ENCODE measurements around the gene MXI1.

DNA sequence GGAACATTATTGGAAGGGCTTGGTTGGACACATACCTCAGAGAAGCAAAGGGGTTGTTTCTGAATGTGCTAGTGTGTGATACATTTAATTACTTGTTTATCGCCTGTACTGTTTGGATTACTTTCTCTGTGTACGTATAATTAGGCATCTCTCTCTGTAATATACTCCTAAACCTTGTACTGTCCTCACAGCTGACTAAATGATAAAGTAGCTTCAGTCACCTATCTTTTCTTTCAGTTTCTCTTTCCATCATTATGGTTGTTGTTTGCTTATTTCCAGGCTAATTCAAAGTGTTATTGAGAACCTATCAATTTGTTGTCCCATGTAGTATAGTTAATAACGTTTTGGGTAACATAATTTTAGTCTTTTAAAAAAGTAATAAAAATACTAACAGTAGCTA lies 34.0 kb downstream of the MXI1 start:
- no peak for TF ChIP-seq FOXA1 (IDR thresholded peaks at IDR 0.05)
- no peak for TF ChIP-seq ELF4 (IDR thresholded peaks at IDR 0.05)
- TF ChIP-seq, protein P1, sequence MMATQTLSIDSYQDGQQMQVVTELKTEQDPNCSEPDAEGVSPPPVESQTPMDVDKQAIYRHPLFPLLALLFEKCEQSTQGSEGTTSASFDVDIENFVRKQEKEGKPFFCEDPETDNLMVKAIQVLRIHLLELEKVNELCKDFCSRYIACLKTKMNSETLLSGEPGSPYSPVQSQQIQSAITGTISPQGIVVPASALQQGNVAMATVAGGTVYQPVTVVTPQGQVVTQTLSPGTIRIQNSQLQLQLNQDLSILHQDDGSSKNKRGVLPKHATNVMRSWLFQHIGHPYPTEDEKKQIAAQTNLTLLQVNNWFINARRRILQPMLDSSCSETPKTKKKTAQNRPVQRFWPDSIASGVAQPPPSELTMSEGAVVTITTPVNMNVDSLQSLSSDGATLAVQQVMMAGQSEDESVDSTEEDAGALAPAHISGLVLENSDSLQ (IDR thresholded peaks at IDR 0.05): no peak
- TF ChIP-seq FOXM1 (IDR thresholded peaks at IDR 0.05; ENCODE audit: borderline replicate concordance): no peak
